Measurements from ENCODE around the gene MYO1B. TPM values are rescaled to one million over a fixed set of nuclear protein-coding genes. Genes with fewer than 3 reads are reported as not detected.
"Not testable (repeated sequence)": the region's sequence is repeated elsewhere in the genome, so short reads cannot be mapped to it uniquely, and the experiment has no call there.

MYO1B gene
- total RNA-seq, 1 donor from 2014 or later, result 43.7 TPM

- Histone ChIP-seq H3K4me1 (no peaks in the 10 kb centered on the region), H3K9me3 (no peaks in the 10 kb centered on the region), H3K27ac (no peak overlapping the region), H3K4me3 (no peak overlapping the region), H3K36me3 (no peaks in the 10 kb centered on the region), H3K27me3 (no peaks in the 10 kb centered on the region)
- TF ChIP-seq CTCF (IDR thresholded peaks at IDR 0.05), result no peak
- TF ChIP-seq POLR2A (IDR thresholded peaks at IDR 0.05), result no peak
- TF ChIP-seq POLR2AphosphoS5 (IDR thresholded peaks at IDR 0.05; ENCODE audit: insufficient read depth in 1 of 2, low read depth in 1 of 2), result no peak
- DNase-seq (ENCODE audit: extremely low spot score in 2 of 2), result no peak
- intact Hi-C loops (cut with DNase I), result no loop called here
Measured at GRCh38 chr2:191452065-191452464, 206.9 kb downstream of the MYO1B start.

GRCh38 chr2:191453761-191454160, 208.6 kb downstream of the MYO1B start:
- H3K4me1 ChIP-seq, result no peaks in the 10 kb centered on the region
- TF ChIP-seq CTCF (IDR thresholded peaks at IDR 0.05) (no peak), POLR2AphosphoS5 (IDR thresholded peaks at IDR 0.05; ENCODE audit: insufficient read depth in 1 of 2, low read depth in 1 of 2) (no peak), POLR2A (IDR thresholded peaks at IDR 0.05) (no peak)
- no peaks in the 10 kb centered on the region for H3K36me3 ChIP-seq
- H3K4me3 ChIP-seq, result no peak overlapping the region
- no peak overlapping the region for H3K27ac ChIP-seq
- intact Hi-C loops (cut with DNase I), result no loop called here
- H3K27me3 ChIP-seq, result no peaks in the 10 kb centered on the region
- DNase-seq (ENCODE audit: extremely low spot score in 2 of 2), result no peak
- no peaks in the 10 kb centered on the region for H3K9me3 ChIP-seq

- H3K27me3 ChIP-seq; DNase-seq (ENCODE audit: extremely low spot score in 2 of 2); H3K4me3 ChIP-seq; H3K36me3 ChIP-seq; H3K9me3 ChIP-seq; H3K27ac ChIP-seq; H3K4me1 ChIP-seq: not testable (repeated sequence)
- intact Hi-C loops (cut with DNase I), result loop anchor here (5.0 kb wide), 1 partner anchor 1819 kb away; no protein-coding TSS in a partner anchor
Measured at GRCh38 chr2:191456506-191456905, 211.3 kb downstream of the MYO1B start.

- DNase-seq (ENCODE audit: extremely low spot score in 2 of 2), result no peak
- no peak overlapping the region for H3K27ac ChIP-seq
- H3K4me1 ChIP-seq, result no peaks in the 10 kb centered on the region
- TF ChIP-seq POLR2AphosphoS5 (IDR thresholded peaks at IDR 0.05; ENCODE audit: insufficient read depth in 1 of 2, low read depth in 1 of 2) (no peak), CTCF (IDR thresholded peaks at IDR 0.05) (no peak), POLR2A (IDR thresholded peaks at IDR 0.05) (no peak)
- H3K4me3 ChIP-seq, result no peak overlapping the region
- no peaks in the 10 kb centered on the region for H3K36me3 ChIP-seq
- no peaks in the 10 kb centered on the region for H3K27me3 ChIP-seq
- intact Hi-C loops (cut with DNase I), result loop anchor here (5.0 kb wide), 1 partner anchor 1822 kb away; no protein-coding TSS in a partner anchor
- H3K9me3 ChIP-seq, result no peaks in the 10 kb centered on the region
Measured at GRCh38 chr2:191459158-191459557, 214.0 kb downstream of the MYO1B start.

- Histone ChIP-seq H3K4me3 (no peak overlapping the region), H3K27me3 (no peaks in the 10 kb centered on the region), H3K36me3 (no peaks in the 10 kb centered on the region), H3K27ac (no peak overlapping the region), H3K4me1 (peaks cover 13% of the 10 kb centered on the region), H3K9me3 (no peaks in the 10 kb centered on the region)
- TF ChIP-seq POLR2AphosphoS5 (IDR thresholded peaks at IDR 0.05; ENCODE audit: insufficient read depth in 1 of 2, low read depth in 1 of 2), result no peak
- TF ChIP-seq POLR2A (IDR thresholded peaks at IDR 0.05), result no peak
- TF ChIP-seq CTCF (IDR thresholded peaks at IDR 0.05), result no peak
- DNase-seq (ENCODE audit: extremely low spot score in 2 of 2), result no peak
- intact Hi-C loops (cut with DNase I), result no loop called here
Measured at GRCh38 chr2:191462370-191462769, 217.2 kb downstream of the MYO1B start.

GRCh38 chr2:191463790-191464189, 218.6 kb downstream of the MYO1B start:
- Histone ChIP-seq H3K9me3 (no peaks in the 10 kb centered on the region), H3K4me1 (peaks cover 13% of the 10 kb centered on the region), H3K4me3 (no peak overlapping the region), H3K27me3 (no peaks in the 10 kb centered on the region), H3K36me3 (no peaks in the 10 kb centered on the region), H3K27ac (no peak overlapping the region)
- no peak for DNase-seq (ENCODE audit: extremely low spot score in 2 of 2)
- intact Hi-C loops (cut with DNase I), result no loop called here
- TF ChIP-seq POLR2AphosphoS5 (IDR thresholded peaks at IDR 0.05; ENCODE audit: insufficient read depth in 1 of 2, low read depth in 1 of 2) (no peak), CTCF (IDR thresholded peaks at IDR 0.05) (no peak), POLR2A (IDR thresholded peaks at IDR 0.05) (no peak)

Measured in vagina (tissue), 2 donors.